CD14-positive monocyte (primary cell): Measurements from ENCODE around the gene RTP3. TPM values are rescaled to one million over a fixed set of nuclear protein-coding genes. Genes with fewer than 3 reads are reported as not detected.

Source experiments
- DNase-seq, 3 donors: peaks; one replicate each; pipeline ENCODE4 v3.0.0-alpha.2; 2011 to 2022
- H2AFZ ChIP-seq: 2 replicates; pipeline ENCODE4 v1.6.0; 2012; ENCODE audit warnings: mild to moderate bottlenecking, low read depth, low read length, inconsistent platforms; ENCODE audit not compliant: insufficient read depth, poor library complexity, severe bottlenecking
- H3K27ac ChIP-seq, 2 donors: 1 replicate in 1 of 2; 2 replicates in 1 of 2; pipeline ENCODE4 v1.5.1; 2012 to 2013; ENCODE audit warnings: low read length in 2 of 2, control low read depth in 1 of 2, inconsistent platforms in 1 of 2, low read depth in 1 of 2, mild to moderate bottlenecking in 1 of 2
- H3K27me3 ChIP-seq, 2 donors: one replicate each; pipeline versions ENCODE4 v1.6.0 to v1.6.1; 2011 to 2013; ENCODE audit warnings: low read length in 2 of 2; ENCODE audit not compliant: control insufficient read depth in 2 of 2, insufficient read depth in 2 of 2
- H3K36me3 ChIP-seq, 2 donors: replicated peaks in 1 of 2; 1 replicate in 1 of 2; 2 replicates in 1 of 2; pipeline versions ENCODE4 v1.5.1 to v1.6.1; 2012 to 2013; ENCODE audit warnings: low read length in 2 of 2, control low read depth in 1 of 2, inconsistent platforms in 1 of 2, mild to moderate bottlenecking in 1 of 2; ENCODE audit not compliant: insufficient read depth in 2 of 2, control insufficient read depth in 1 of 2
- H3K4me1 ChIP-seq, 2 donors: 1 replicate in 1 of 2; 2 replicates in 1 of 2; pipeline versions ENCODE4 v1.5.1 to v1.6.1; 2012 to 2013; ENCODE audit warnings: low read length in 2 of 2, control low read depth in 1 of 2, inconsistent platforms in 1 of 2, mild to moderate bottlenecking in 1 of 2, moderate library complexity in 1 of 2; ENCODE audit not compliant: insufficient read depth in 2 of 2, control insufficient read depth in 1 of 2
- H3K4me2 ChIP-seq: replicated peaks from 2 replicates; pipeline ENCODE3; 2012; ENCODE audit warnings: low read length, moderate library complexity, mild to moderate bottlenecking; ENCODE audit not compliant: poor library complexity, severe bottlenecking; ENCODE audit errors: extremely low read depth
- H3K4me3 ChIP-seq, 3 experiments: fragments of 200-600 bp in 1 of 3; sonication (generic) in 1 of 3; replicated peaks in 1 of 3; 1 replicate in 2 of 3; 2 replicates in 1 of 3; pipeline ENCODE4 v1.5.1; 2011 to 2013; ENCODE audit warnings: low read length in 3 of 3, mild to moderate bottlenecking in 3 of 3, control low read depth in 2 of 3, low read depth in 2 of 3, inconsistent platforms in 1 of 3, moderate library complexity in 1 of 3
- H3K79me2 ChIP-seq: 2 replicates; pipeline ENCODE4 v1.6.0; 2012; ENCODE audit warnings: mild to moderate bottlenecking, control low read depth, inconsistent platforms, low read length, moderate library complexity; ENCODE audit not compliant: insufficient read depth
- H3K9ac ChIP-seq: 2 replicates; pipeline ENCODE4 v1.6.0; 2017; ENCODE audit warnings: low read length, mild to moderate bottlenecking; ENCODE audit not compliant: insufficient read depth, poor library complexity, severe bottlenecking
- H3K9me3 ChIP-seq, 2 donors: replicated peaks in 1 of 2; 1 replicate in 1 of 2; 2 replicates in 1 of 2; pipeline versions ENCODE4 v1.5.1 to v1.6.1; 2012 to 2013; ENCODE audit warnings: low read length in 2 of 2, control low read depth in 1 of 2; ENCODE audit not compliant: control insufficient read depth in 1 of 2, insufficient read depth in 1 of 2
- H4K20me1 ChIP-seq: 2 replicates; pipeline ENCODE4 v1.6.0; 2012; ENCODE audit warnings: mild to moderate bottlenecking, low read length, control low read depth, moderate library complexity; ENCODE audit not compliant: insufficient read depth
- H3K27ac Mint-ChIP-seq, 7 donors: one replicate each; pipeline ENCODE4 v1.8.0; 2020; ENCODE audit warnings: mild to moderate bottlenecking in 7 of 7, mixed read lengths in 7 of 7, moderate library complexity in 6 of 7, inconsistent platforms in 2 of 7
- H3K27me3 Mint-ChIP-seq, 3 donors: one replicate each; pipeline ENCODE4 v1.8.0; 2021 to 2022; ENCODE audit warnings: low read depth in 3 of 3, mild to moderate bottlenecking in 3 of 3, mixed read lengths in 3 of 3, moderate library complexity in 3 of 3, inconsistent platforms in 1 of 3
- H3K36me3 Mint-ChIP-seq, 2 donors: one replicate each; pipeline ENCODE4 v1.8.0; 2020; ENCODE audit warnings: mixed read lengths in 2 of 2, inconsistent platforms in 1 of 2, mild to moderate bottlenecking in 1 of 2
- H3K4me1 Mint-ChIP-seq: one replicate; pipeline ENCODE4 v1.8.0; 2020; ENCODE audit warnings: mild to moderate bottlenecking, mixed read lengths
- H3K4me3 Mint-ChIP-seq, 2 donors: one replicate each; pipeline ENCODE4 v1.8.0; 2020; ENCODE audit warnings: mild to moderate bottlenecking in 2 of 2, mixed read lengths in 2 of 2, moderate library complexity in 1 of 2
- H3K9me3 Mint-ChIP-seq, 7 donors: one replicate each; pipeline ENCODE4 v1.8.0; 2020 to 2022; ENCODE audit warnings: mixed read lengths in 7 of 7, mild to moderate bottlenecking in 6 of 7, moderate library complexity in 6 of 7, inconsistent platforms in 2 of 7
- CTCF ChIP-seq: fragments of 200-600 bp; IDR thresholded peaks from one replicate; pipeline ENCODE4 v1.8.0; 2022; ENCODE audit warnings: antibody characterized with exemption, mild to moderate bottlenecking
- WGBS: methylation state at CpG from one replicate; pipeline ENCODE4 v1.1.5; 2013; ENCODE audit warnings: missing lambda C conversion rate; ENCODE audit not compliant: insufficient coverage; 5-methylcytosine and 5-hydroxymethylcytosine counted together
- intact Hi-C, 2 donors: fragments of 100-400 bp; cut with micrococcal nuclease; formaldehyde crosslinking; loops; one replicate each; pipeline versions ENCODE4 v1.15.0 to v1.15.1; 2023
- polyA plus RNA-seq, 3 donors: library from polyadenylated mRNA; depleted of rRNA in 1 of 3; unstranded in 2 of 3; stranded (reverse) in 1 of 3; fragments of 300-500 nt in 2 of 3; fragments of >200 nt in 1 of 3; fragmentation: Illumina TruSeq in 2 of 3; gene quantifications; 1 replicate in 2 of 3; 2 replicates in 1 of 3; pipeline ENCODE4 v1.2.3, GENCODE V29; 2012 to 2021

Gene RTP3
- polyA plus RNA-seq, 3 donors: not detected

DNA sequence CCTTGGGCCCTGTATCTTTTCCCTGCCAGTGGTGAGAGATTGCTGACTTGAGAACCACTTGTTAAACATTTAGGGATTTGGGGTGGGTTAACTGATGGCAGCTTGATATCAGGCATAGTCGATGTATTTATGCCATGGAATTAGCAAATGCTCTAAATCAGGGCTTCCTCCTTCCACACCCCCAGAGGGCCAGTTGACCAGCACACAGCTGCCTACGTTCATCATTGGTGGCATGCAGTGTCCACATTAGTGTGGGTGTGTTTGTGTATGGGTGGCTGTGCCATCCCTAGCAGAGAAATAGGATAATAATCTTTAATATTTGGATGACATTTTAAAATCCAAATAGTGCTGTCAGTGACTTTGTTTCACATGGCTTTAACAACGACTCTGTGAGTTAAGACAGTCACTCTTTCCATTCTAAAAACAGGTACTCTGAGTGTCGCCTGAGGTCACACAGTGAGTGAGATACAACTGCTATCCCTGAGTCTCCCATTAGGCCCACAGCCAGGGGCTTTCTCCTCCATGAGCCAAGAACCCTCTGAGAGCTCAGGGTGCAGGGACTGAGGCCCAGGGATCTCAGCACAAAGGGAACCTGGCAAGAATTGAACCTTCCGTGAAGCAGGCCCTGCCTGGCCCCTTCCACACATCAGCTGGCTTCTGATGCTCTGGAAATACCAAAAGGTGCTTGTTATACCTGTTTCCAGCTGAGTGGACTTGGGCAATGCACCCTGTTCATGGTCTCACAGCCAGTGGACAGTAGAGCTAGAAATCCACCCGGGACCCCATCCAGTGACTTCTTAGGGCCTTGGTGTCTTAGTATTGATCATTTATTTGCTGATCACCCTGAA, 28.8 kb upstream of the RTP3 start:
- H3K27me3 Mint-ChIP-seq: peaks cover 25 to 32% (median 27%) of the 10 kb centered on the region in 3 donors
- Histone ChIP-seq H3K9ac (peak overlapping the region; percentile 16), H4K20me1 (no peaks in the 10 kb centered on the region), H3K79me2 (no peaks in the 10 kb centered on the region), H3K9me3 (no peaks in the 10 kb centered on the region), H3K27ac (peak overlapping the region in 1 of 2 donors; percentile 42), H3K36me3 (no peaks in the 10 kb centered on the region), H3K4me3 (no peak overlapping the region), H3K27me3 (peaks cover 5 to 19% of the 10 kb centered on the region in 2 donors), H3K4me2 (peak overlapping the region; percentile 11), H3K4me1 (peaks cover 19 to 25% of the 10 kb centered on the region in 2 donors), H2AFZ (no peak overlapping the region)
- intact Hi-C loops: no loop called here
- no peak for DNase-seq
- peak overlapping the region in 2 of 7 donors; percentile 50 to 57 for H3K27ac Mint-ChIP-seq
- H3K9me3 Mint-ChIP-seq: peaks cover 0 to 3% (median 0%) of the 10 kb centered on the region in 7 donors
- no peak overlapping the region for H3K4me3 Mint-ChIP-seq
- no peak for TF ChIP-seq CTCF
- peaks cover 38% of the 10 kb centered on the region for H3K4me1 Mint-ChIP-seq
- no peaks in the 10 kb centered on the region for H3K36me3 Mint-ChIP-seq
- WGBS: 88% methylated on average over 3 of the region's 6 CpGs

DNA sequence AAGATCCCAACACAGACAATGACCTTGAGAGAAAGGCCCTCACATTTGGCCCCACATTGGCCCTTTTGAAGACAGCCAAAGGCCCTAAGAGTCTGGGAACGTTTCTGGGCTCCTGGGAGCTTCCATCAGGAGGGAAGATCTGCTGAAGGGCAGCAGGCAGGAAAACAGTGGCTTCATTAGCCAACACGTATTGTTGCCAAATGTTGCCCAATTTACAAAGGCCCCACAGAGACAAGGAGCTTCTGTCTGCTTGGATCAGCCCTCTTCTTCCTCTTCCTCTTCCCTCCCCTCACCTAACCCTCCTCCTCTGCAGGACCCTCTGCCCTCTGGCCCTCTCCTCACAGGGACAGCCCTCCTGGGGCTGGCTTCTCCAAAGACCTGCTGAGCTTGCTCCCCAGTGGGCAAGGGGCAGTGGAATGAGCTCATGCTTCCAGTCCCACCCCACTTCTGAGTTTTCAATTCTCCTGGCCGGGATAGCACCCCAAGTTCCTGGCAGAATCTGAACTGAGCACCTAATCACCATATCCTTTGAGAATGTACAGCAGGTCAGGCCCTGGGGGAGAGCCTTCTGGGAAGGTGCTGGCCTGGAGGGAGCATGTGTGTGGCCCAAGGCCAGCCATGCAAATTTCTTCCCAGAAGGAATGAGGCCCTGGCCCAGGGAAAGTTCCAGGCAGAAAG, 28.0 kb upstream of the RTP3 start:
- H2AFZ ChIP-seq: peak overlapping the region; percentile 36
- Mint-ChIP-seq H3K4me1 (peaks cover 31% of the 10 kb centered on the region), H3K36me3 (no peaks in the 10 kb centered on the region), H3K27ac (peak overlapping the region in 5 of 7 donors; percentile 15 to 57 (median 44)), H3K9me3 (peaks cover 4 to 10% (median 6%) of the 10 kb centered on the region in 7 donors), H3K27me3 (peaks cover 18 to 25% (median 19%) of the 10 kb centered on the region in 3 donors), H3K4me3 (peak overlapping the region in 1 of 2 donors; percentile 57)
- H3K79me2 ChIP-seq: no peaks in the 10 kb centered on the region
- peak in 2 of 3 donors; percentile 39 to 59 for DNase-seq
- peak overlapping the region in 1 of 2 donors; percentile 42 for H3K27ac ChIP-seq
- peaks cover 15 to 18% of the 10 kb centered on the region in 2 donors for H3K4me1 ChIP-seq
- peaks cover 5 to 11% of the 10 kb centered on the region in 2 donors for H3K27me3 ChIP-seq
- no peaks in the 10 kb centered on the region for H3K36me3 ChIP-seq
- intact Hi-C loops: no loop called here
- peak overlapping the region; percentile 11 for H3K4me2 ChIP-seq
- no peaks in the 10 kb centered on the region for H4K20me1 ChIP-seq
- WGBS: 7% methylated on average over 2 of the region's 3 CpGs
- H3K9ac ChIP-seq: peak overlapping the region; percentile 16
- TF ChIP-seq CTCF: no peak
- H3K9me3 ChIP-seq: no peaks in the 10 kb centered on the region
- H3K4me3 ChIP-seq: no peak overlapping the region
